ENCODE data around the gene ENTPD8. TPM values are rescaled to one million over a fixed set of nuclear protein-coding genes. Genes with fewer than 3 reads are reported as not detected.

Gene ENTPD8
- total and polyA plus RNA-seq, 2 of the 4 experiments (the other 2 are of a cell fraction): 0.07 TPM; not detected in 1

- Histone ChIP-seq H2BK15ac (ENCODE audit: low read depth, low read length) (no peak overlapping the region), H2AFZ (replicated peaks; ENCODE audit: low read length, poor library complexity) (no peak overlapping the region), H2BK120ac (ENCODE audit: low read depth, low read length) (no peak overlapping the region), H3K27me3 (ENCODE audit: control insufficient read depth, insufficient read depth, low read length) (peaks cover 28% of the 10 kb centered on the region), H4K8ac (ENCODE audit: low read depth in 2 of 2, low read length in 2 of 2) (no peak overlapping the region), H3K9ac (ENCODE audit: low read depth, low read length) (no peak overlapping the region), H4K5ac (ENCODE audit: low read depth, low read length) (no peak overlapping the region), H2BK5ac (ENCODE audit: low read depth, low read length, poor library complexity, severe bottlenecking) (no peak overlapping the region), H2AK9ac (replicated peaks; ENCODE audit: low read depth, low read length, poor library complexity) (no peak overlapping the region), H3K56ac (ENCODE audit: extremely low read depth, insufficient read depth, low read length) (no peak overlapping the region), H3K18ac (ENCODE audit: low read depth, low read length) (no peak overlapping the region), H3K79me1 (ENCODE audit: low read depth in 1 of 2, low read length in 2 of 2) (no peaks in the 10 kb centered on the region), H2BK20ac (ENCODE audit: low read depth, low read length) (no peak overlapping the region), H4K20me1 (ENCODE audit: insufficient read depth, low read length) (peaks cover 6% of the 10 kb centered on the region; the same call in 1 of the 2 replicates), H3K36me3 (ENCODE audit: control insufficient read depth, insufficient read depth, low read length) (no peaks in the 10 kb centered on the region), H3K23ac (ENCODE audit: low read depth, low read length) (no peak overlapping the region), H2AK5ac (ENCODE audit: low read depth, low read length) (no peak overlapping the region), H3K14ac (replicated peaks; ENCODE audit: low read depth, low read length) (no peak overlapping the region), H4K91ac (ENCODE audit: insufficient read depth, low read depth, low read length) (no peak overlapping the region), H3K4me1 (ENCODE audit: control insufficient read depth, insufficient read depth, low read length) (peaks cover 6% of the 10 kb centered on the region), H3K4me3 (ENCODE audit: insufficient read depth, low read depth, low read length) (no peak overlapping the region), H3K4ac (ENCODE audit: low read depth, low read length) (no peak overlapping the region), H3K4me2 (ENCODE audit: low read depth, low read length) (no peak overlapping the region), H3K9me1 (ENCODE audit: insufficient read depth, low read length) (peaks cover 6% of the 10 kb centered on the region), H3K27ac (ENCODE audit: insufficient read depth, low read length) (no peak overlapping the region), H3K9me3 (ENCODE audit: control insufficient read depth, insufficient read depth, low read length) (no peaks in the 10 kb centered on the region)
- TF ChIP-seq NFE2L2 (IDR thresholded peaks at IDR 0.05; ENCODE audit: low read depth, low read length): no peak
- TF ChIP-seq ELK1 (IDR thresholded peaks at IDR 0.05; ENCODE audit: borderline replicate concordance, low read depth, low read length): no peak
- TF ChIP-seq MAZ (IDR thresholded peaks at IDR 0.05; ENCODE audit: borderline replicate concordance, low read depth, low read length): no peak
- no peak for TF ChIP-seq CTCF (conservative IDR thresholded peaks at IDR 0.05; ENCODE audit: low read depth, low read length)
- TF ChIP-seq CHD1 (IDR thresholded peaks at IDR 0.05; ENCODE audit: low read depth, low read length): no peak
- no peak for TF ChIP-seq USF2 (IDR thresholded peaks at IDR 0.05; ENCODE audit: low read depth, low read length)
- no peak for TF ChIP-seq RAD21 (IDR thresholded peaks at IDR 0.05; ENCODE audit: low read length)
- no peak for TF ChIP-seq BHLHE40 (IDR thresholded peaks at IDR 0.05; ENCODE audit: low read depth, low read length)
- in situ Hi-C loops (cut with MboI; ENCODE audit: low sequenced_read_pairs) (no loop called here), dilution Hi-C loops (cut with HindIII; ENCODE audit: low sequenced_read_pairs, unreplicated experiment) (no loop called here), intact Hi-C loops (cut with micrococcal nuclease) (no loop called here)
- no peak for DNase-seq
- no peak for ATAC-seq (ENCODE audit: low read depth)
- CTCF ChIA-PET: no interaction called here
- WGBS, 2 experiments (ENCODE audit: extremely low coverage in 2 of 2, insufficient read length in 1 of 2): 87% methylated on average over 16 of the region's 27 CpGs; no CpG with 5 or more reads in 1 of the 2 experiments
- BruUV-seq (replicated peaks): no TSS peak
- POLR2A ChIA-PET (ENCODE audit: unreplicated experiment): no interaction called here
These were observed 43.6 kb upstream of the ENTPD8 start for GRCh38 chr9:137484551-137485315.

All from IMR-90 (cell line).